HEK293 (cell line): Measurements from ENCODE around the gene LRRN2.

Source experiments
- GLI4 ChIP-seq: fragments of 450-650 bp; formaldehyde crosslinking; IDR thresholded peaks from 2 replicates; pipeline ENCODE4 v1.5.1; 2016; ENCODE audit warnings: missing biosample characterization, missing genetic modification characterization
- PRDM2 ChIP-seq: fragments of 450-650 bp; formaldehyde crosslinking; IDR thresholded peaks from 2 replicates; pipeline ENCODE4 v1.5.1; 2016; ENCODE audit warnings: missing biosample characterization, missing genetic modification characterization, borderline replicate concordance
- SCRT1 ChIP-seq: fragments of 450-650 bp; formaldehyde crosslinking; IDR thresholded peaks from 2 replicates; pipeline ENCODE4 v1.5.1; 2016; ENCODE audit warnings: missing biosample characterization, missing genetic modification characterization, borderline replicate concordance
- SETDB1 ChIP-seq: IDR thresholded peaks from one replicate; pipeline ENCODE4 v1.6.1; 2017; ENCODE audit warnings: mild to moderate bottlenecking, low read length, moderate library complexity, mixed read lengths; ENCODE audit not compliant: insufficient read length
- SP3 ChIP-seq: fragments of 450-650 bp; formaldehyde crosslinking; IDR thresholded peaks from 2 replicates; pipeline ENCODE4 v1.5.1; 2016; ENCODE audit warnings: missing biosample characterization, missing genetic modification characterization
- SP7 ChIP-seq: fragments of 450-650 bp; formaldehyde crosslinking; IDR thresholded peaks from 2 replicates; pipeline ENCODE4 v1.5.1; 2016; ENCODE audit warnings: missing biosample characterization, missing genetic modification characterization
- ZBTB17 ChIP-seq: fragments of 450-650 bp; formaldehyde crosslinking; IDR thresholded peaks from 2 replicates; pipeline ENCODE4 v1.5.1; 2016; ENCODE audit warnings: missing biosample characterization, missing genetic modification characterization
- ZFP69B ChIP-seq: fragments of 450-650 bp; formaldehyde crosslinking; IDR thresholded peaks from 2 replicates; pipeline ENCODE4 v1.5.1; 2016; ENCODE audit warnings: missing biosample characterization, missing genetic modification characterization
- ZNF140 ChIP-seq: fragments of 450-650 bp; formaldehyde crosslinking; IDR thresholded peaks from 2 replicates; pipeline ENCODE4 v1.5.1; 2016; ENCODE audit warnings: missing biosample characterization, missing genetic modification characterization
- ZNF184 ChIP-seq: fragments of 450-650 bp; IDR thresholded peaks from 2 replicates; pipeline ENCODE4 v1.5.1; 2018; ENCODE audit warnings: missing biosample characterization, mild to moderate bottlenecking, missing genetic modification characterization
- ZNF302 ChIP-seq: fragments of 450-650 bp; formaldehyde crosslinking; IDR thresholded peaks from 2 replicates; pipeline ENCODE4 v1.5.1; 2016; ENCODE audit warnings: missing biosample characterization, missing genetic modification characterization, low read depth
- ZNF426 ChIP-seq: fragments of 450-650 bp; formaldehyde crosslinking; IDR thresholded peaks from 2 replicates; pipeline ENCODE4 v1.5.1; 2017; ENCODE audit warnings: missing biosample characterization, missing genetic modification characterization, mild to moderate bottlenecking, inconsistent platforms, moderate library complexity
- ZNF555 ChIP-seq: fragments of 450-650 bp; formaldehyde crosslinking; conservative IDR thresholded peaks from 2 replicates; pipeline ENCODE4 v1.5.1; 2017; ENCODE audit warnings: missing biosample characterization, mild to moderate bottlenecking, missing genetic modification characterization, inconsistent platforms
- ZNF645 ChIP-seq: fragments of 450-650 bp; formaldehyde crosslinking; IDR thresholded peaks from 2 replicates; pipeline ENCODE4; 2016; ENCODE audit warnings: missing biosample characterization, missing genetic modification characterization
- ZNF660 ChIP-seq: fragments of 450-650 bp; IDR thresholded peaks from 2 replicates; pipeline ENCODE4 v1.5.1; 2018; ENCODE audit warnings: missing biosample characterization, mild to moderate bottlenecking, missing genetic modification characterization
- ZNF776 ChIP-seq: fragments of 450-650 bp; formaldehyde crosslinking; IDR thresholded peaks from 2 replicates; pipeline ENCODE4 v1.5.0; 2017; ENCODE audit warnings: missing biosample characterization, missing genetic modification characterization, borderline replicate concordance
- TF ChIP-seq, protein P1 (sequence below): fragments of 450-650 bp; formaldehyde crosslinking; IDR thresholded peaks from 2 replicates; pipeline ENCODE4 v1.5.1; 2016; ENCODE audit warnings: missing biosample characterization, missing genetic modification characterization
- TF ChIP-seq, protein P2 (sequence below): fragments of 450-650 bp; formaldehyde crosslinking; conservative IDR thresholded peaks from 2 replicates; pipeline ENCODE4 v1.5.1; 2016; ENCODE audit warnings: low read depth, missing biosample characterization, missing genetic modification characterization

LRRN2 gene

DNA sequence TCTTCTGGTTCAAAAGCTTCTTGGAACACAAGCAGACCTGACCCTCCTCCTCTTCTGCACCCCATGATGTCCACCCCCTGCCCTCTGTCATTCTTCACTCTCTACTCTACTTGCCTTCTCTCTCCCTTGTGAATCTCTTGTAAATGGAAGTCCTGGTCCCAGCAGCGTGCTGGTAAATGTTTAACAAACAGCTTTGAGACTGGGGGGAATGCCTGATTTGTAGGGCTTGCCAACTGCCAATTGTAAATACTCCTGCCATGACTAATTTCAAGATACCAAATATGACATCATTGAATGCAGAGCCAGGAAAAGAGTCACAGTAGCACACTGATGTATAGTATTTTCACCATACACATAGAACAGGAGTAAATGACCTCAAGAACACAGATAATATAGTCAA lies 40.9 kb upstream of the LRRN2 start (continued):
- TF ChIP-seq PRDM2 (no peak), SCRT1 (no peak), ZNF426 (tag by site-specific recombination) (no peak), GLI4 (tag by site-specific recombination) (no peak), ZNF645 (no peak), ZNF184 (tag by site-specific recombination) (peak; percentile 54; the same call in 1 of the 2 replicates), ZNF555 (tag by site-specific recombination) (no peak), SP3 (no peak), ZNF140 (tag by site-specific recombination) (no peak), ZFP69B (tag by site-specific recombination) (peak; percentile 58; the same call in 1 of the 2 replicates), ZBTB17 (tag by site-specific recombination) (peak; percentile 71), ZNF660 (tag by site-specific recombination) (0 out of 2 replicates have a peak, but pooled peaks have one; percentile 44), SETDB1 (no peak), SP7 (tag by site-specific recombination) (peak; percentile 23; the same call in 1 of the 2 replicates), ZNF302 (tag by site-specific recombination) (no peak), ZNF776 (tag by site-specific recombination) (no peak)
- TF ChIP-seq, protein P1, sequence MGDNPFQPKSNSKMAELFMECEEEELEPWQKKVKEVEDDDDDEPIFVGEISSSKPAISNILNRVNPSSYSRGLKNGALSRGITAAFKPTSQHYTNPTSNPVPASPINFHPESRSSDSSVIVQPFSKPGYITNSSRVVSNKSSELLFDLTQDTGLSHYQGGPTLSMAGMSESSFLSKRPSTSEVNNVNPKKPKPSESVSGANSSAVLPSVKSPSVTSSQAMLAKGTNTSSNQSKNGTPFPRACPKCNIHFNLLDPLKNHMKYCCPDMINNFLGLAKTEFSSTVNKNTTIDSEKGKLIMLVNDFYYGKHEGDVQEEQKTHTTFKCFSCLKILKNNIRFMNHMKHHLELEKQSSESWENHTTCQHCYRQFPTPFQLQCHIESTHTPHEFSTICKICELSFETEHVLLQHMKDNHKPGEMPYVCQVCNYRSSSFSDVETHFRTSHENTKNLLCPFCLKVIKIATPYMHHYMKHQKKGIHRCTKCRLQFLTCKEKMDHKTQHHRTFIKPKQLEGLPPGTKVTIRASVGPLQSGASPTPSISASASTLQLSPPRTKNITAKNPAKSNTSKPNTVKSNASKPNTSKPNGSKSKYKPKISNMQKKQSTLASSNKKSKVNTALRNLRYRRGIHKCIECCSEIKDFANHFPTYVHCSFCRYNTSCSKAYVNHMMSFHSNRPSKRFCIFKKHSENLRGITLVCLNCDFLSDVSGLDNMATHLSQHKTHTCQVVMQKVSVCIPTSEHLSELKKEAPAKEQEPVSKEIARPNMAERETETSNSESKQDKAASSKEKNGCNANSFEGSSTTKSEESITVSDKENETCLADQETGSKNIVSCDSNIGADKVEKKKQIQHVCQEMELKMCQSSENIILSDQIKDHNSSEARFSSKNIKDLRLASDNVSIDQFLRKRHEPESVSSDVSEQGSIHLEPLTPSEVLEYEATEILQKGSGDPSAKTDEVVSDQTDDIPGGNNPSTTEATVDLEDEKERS (tag by site-specific recombination): no peak
- TF ChIP-seq, protein P2, sequence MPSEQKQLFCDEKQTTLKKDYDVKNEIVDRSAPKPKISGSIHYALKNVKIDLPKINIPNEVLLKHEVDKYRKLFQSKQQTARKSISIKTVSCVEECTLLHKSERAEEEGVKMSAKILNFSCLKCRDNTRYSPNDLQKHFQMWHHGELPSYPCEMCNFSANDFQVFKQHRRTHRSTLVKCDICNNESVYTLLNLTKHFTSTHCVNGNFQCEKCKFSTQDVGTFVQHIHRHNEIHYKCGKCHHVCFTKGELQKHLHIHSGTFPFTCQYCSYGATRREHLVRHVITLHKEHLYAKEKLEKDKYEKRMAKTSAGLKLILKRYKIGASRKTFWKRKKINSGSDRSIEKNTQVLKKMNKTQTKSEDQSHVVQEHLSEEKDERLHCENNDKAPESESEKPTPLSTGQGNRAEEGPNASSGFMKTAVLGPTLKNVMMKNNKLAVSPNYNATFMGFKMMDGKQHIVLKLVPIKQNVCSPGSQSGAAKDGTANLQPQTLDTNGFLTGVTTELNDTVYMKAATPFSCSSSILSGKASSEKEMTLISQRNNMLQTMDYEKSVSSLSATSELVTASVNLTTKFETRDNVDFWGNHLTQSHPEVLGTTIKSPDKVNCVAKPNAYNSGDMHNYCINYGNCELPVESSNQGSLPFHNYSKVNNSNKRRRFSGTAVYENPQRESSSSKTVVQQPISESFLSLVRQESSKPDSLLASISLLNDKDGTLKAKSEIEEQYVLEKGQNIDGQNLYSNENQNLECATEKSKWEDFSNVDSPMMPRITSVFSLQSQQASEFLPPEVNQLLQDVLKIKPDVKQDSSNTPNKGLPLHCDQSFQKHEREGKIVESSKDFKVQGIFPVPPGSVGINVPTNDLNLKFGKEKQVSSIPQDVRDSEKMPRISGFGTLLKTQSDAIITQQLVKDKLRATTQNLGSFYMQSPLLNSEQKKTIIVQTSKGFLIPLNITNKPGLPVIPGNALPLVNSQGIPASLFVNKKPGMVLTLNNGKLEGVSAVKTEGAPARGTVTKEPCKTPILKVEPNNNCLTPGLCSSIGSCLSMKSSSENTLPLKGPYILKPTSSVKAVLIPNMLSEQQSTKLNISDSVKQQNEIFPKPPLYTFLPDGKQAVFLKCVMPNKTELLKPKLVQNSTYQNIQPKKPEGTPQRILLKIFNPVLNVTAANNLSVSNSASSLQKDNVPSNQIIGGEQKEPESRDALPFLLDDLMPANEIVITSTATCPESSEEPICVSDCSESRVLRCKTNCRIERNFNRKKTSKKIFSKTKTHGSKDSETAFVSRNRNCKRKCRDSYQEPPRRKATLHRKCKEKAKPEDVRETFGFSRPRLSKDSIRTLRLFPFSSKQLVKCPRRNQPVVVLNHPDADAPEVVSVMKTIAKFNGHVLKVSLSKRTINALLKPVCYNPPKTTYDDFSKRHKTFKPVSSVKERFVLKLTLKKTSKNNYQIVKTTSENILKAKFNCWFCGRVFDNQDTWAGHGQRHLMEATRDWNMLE (tag by site-specific recombination): peak; percentile 18; the same call in 1 of the 2 replicates
